Ectodermal cell (in vitro differentiated cells): ENCODE data around the gene YWHAE.
"Not testable (repeated sequence)": the region's sequence is repeated elsewhere in the genome, so short reads cannot be mapped to it uniquely, and the experiment has no call there.

Experiments
- H3K27ac ChIP-seq: 2 replicates; pipeline ENCODE4 v1.7.0; 2013; ENCODE audit warnings: mild to moderate bottlenecking, low read depth, low read length; ENCODE audit not compliant: insufficient read depth, poor library complexity, severe bottlenecking
- H3K27me3 ChIP-seq: 2 replicates; pipeline ENCODE4 v1.7.0; 2013; ENCODE audit warnings: mild to moderate bottlenecking, low read length; ENCODE audit not compliant: insufficient read depth, control insufficient read depth, poor library complexity, severe bottlenecking
- H3K36me3 ChIP-seq: one replicate; pipeline ENCODE4 v1.7.0; 2013; ENCODE audit warnings: low read length; ENCODE audit not compliant: control insufficient read depth, insufficient read depth
- H3K4me1 ChIP-seq: one replicate; pipeline ENCODE4 v1.7.0; 2013; ENCODE audit warnings: low read length; ENCODE audit not compliant: control insufficient read depth, insufficient read depth
- H3K4me3 ChIP-seq: 2 replicates; pipeline ENCODE4 v1.7.0; 2013; ENCODE audit warnings: low read depth, low read length, control low read depth; ENCODE audit not compliant: insufficient read depth
- H3K9me3 ChIP-seq: 2 replicates; pipeline ENCODE4 v1.7.0; 2013; ENCODE audit warnings: mild to moderate bottlenecking, low read length, moderate library complexity; ENCODE audit not compliant: control insufficient read depth
- WGBS, 2 experiments: methylation state at CpG; one replicate each; pipeline ENCODE4 v1.1.7; 2013; ENCODE audit warnings: missing lambda C conversion rate in 2 of 2; 5-methylcytosine and 5-hydroxymethylcytosine counted together

YWHAE gene

DNA sequence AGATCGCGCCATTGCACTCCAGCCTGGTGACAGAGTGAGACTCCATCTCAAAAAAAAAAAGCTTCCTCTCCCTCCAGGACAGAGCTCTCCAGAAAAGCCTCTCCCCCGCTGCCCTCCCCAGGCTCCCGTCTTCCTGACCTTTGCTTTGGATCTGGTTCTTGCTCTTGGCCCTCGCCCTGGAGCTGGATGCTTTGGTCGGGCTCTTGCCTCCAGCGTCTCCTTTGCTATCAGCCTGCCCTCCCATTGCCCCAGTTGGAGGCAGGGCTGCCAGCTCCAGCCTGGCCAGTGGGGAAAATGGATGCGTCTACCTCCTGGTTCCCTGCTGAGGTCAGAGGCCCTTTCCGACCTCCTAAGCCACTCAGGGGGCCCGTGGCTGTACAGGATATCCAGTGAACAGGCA lies 84.6 kb downstream of the YWHAE start:
- Histone ChIP-seq H3K27ac (no peak overlapping the region), H3K27me3 (peaks cover 6% of the 10 kb centered on the region), H3K4me1 (peaks cover 8% of the 10 kb centered on the region), H3K4me3 (no peak overlapping the region), H3K36me3 (no peaks in the 10 kb centered on the region), H3K9me3 (no peaks in the 10 kb centered on the region)
- 81 to 83% methylated on average over 10 of the region's 10 CpGs for WGBS, 2 experiments

DNA sequence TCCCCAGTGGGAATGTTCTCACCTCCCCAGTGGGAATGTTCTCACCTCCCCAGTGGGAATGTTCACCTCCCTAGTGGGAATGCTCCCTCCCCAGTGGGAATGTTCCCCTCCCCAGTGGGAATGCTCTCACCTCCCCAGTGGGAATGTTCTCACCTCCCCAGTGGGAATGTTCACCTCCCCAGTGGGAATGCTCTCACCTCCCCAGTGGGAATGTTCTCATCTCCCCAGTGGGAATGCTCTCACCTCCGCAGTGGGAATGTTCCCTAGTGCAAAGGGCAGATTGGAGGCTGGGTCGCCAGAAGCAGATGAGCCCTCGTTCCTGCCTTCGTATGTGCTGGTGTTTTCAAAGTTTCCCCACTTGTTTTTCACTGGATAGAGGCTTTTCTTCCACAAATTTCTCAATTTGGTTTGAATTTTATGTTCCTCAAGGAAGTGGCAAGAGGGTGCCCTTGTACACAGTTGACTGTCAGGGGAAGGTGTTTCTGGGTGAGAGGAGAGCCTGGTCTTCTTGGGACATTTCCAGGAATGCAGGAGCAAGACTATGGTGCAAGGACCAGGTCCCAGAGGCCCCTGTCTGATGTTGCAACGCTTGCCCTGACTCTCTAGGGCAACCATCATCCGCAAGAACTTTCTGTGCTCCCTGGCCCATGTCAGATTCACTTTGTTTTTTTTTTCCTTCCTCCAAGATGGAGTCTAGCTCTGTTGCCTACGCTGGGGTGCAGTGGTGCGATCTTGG lies 86.6 kb downstream of the YWHAE start:
- Histone ChIP-seq H3K4me1 (peaks cover 8% of the 10 kb centered on the region), H3K9me3 (no peaks in the 10 kb centered on the region), H3K27ac (no peak overlapping the region), H3K27me3 (peaks cover 6% of the 10 kb centered on the region), H3K4me3 (no peak overlapping the region), H3K36me3 (no peaks in the 10 kb centered on the region)
- WGBS, 2 experiments = 91 to 93% methylated on average over 8 of the region's 8 CpGs

DNA sequence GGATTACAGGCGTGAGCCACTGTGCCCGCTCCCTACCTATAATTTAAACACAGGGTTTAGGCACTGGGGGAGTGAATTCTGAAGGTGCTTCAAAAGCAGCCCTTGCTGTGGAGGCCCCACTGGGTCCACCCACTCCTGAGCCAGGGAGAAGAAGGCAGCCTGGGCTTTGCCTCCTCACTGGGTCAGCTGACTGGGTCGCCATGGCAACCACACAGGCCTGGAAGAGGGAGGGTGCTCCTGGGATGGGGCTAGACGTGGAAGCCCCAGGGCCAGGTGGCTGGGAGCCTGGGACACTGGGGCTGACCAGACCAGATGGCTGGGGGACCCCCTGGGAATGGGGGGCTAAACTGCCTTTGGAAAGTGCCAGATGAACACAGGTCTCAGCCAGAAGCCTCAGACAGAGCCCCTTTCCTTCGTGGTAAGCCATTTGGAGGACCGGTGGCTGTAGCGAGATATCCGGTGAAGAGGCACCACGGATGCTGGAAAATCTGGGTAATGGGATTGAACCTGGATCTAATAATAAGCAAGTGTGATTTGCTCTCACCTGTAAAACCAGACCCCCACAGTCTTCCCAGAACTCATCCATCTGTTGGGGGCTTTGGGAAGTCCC lies 87.7 kb downstream of the YWHAE start:
- no peaks in the 10 kb centered on the region for H3K36me3 ChIP-seq
- WGBS, 2 experiments = 62% methylated on average over 9 of the region's 9 CpGs
- no peak overlapping the region for H3K4me3 ChIP-seq
- peaks cover 8% of the 10 kb centered on the region for H3K4me1 ChIP-seq
- peaks cover 12% of the 10 kb centered on the region for H3K27me3 ChIP-seq
- H3K9me3 ChIP-seq = no peaks in the 10 kb centered on the region
- no peak overlapping the region for H3K27ac ChIP-seq

DNA sequence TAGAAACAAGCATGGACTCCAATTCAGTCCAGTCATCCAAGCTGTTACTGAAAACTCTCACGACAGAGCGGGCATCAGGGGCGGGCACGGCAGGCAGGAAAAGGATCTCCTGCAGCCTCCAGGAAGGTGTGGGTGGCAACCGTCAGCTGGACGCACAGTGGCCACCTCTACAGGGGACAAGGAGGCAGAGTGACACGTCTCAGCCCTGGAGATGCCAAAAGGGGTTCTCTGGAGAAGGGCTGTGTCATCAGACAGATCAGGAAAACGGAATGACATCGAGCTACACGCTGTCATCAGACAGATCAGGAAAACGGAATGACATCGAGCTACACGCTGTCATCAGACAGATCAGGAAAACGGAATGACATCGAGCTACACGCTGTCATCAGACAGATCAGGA lies 92.2 kb downstream of the YWHAE start:
- H3K4me3 ChIP-seq, H3K9me3 ChIP-seq, H3K27ac ChIP-seq, H3K4me1 ChIP-seq, H3K36me3 ChIP-seq: not testable (repeated sequence)
- WGBS, 2 experiments = 72 to 81% methylated on average over 9 to 10 of the region's 16 CpGs
- peaks cover 12% of the 10 kb centered on the region for H3K27me3 ChIP-seq

DNA sequence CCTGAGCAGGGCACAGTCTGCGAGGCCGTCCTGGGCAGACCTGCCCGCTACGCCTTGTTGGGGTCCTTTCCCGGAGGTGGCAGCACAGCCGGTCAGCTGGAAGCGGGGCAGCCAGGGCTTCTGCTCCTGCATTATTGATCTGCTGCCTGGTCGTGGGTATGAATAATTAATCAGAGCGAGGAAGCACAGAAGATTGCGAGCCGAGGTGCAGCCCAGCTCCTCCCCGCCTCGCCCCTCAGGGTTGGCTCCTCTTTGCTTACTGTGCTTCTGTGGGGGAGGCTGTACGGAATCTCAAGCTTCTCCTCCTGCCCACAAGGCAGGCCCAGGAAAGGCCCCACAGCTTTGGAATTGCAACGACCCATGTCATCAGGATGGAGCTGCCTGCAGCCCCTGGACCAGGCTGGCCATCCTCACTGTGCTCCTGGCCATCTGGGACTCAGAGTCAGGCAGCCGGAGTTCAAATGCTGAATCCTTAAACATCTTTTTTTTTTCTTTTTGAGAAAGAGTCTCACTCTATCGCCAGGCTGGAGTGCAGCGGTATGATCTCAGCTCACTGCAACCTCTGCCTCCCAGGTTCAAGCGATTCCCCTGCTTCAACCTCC lies 95.0 kb downstream of the YWHAE start:
- WGBS, 2 experiments = 86% methylated on average over 19 of the region's 19 CpGs
- Histone ChIP-seq H3K27ac (no peak overlapping the region), H3K9me3 (no peaks in the 10 kb centered on the region), H3K4me1 (no peaks in the 10 kb centered on the region), H3K4me3 (no peak overlapping the region), H3K27me3 (peaks cover 5% of the 10 kb centered on the region), H3K36me3 (no peaks in the 10 kb centered on the region)

DNA sequence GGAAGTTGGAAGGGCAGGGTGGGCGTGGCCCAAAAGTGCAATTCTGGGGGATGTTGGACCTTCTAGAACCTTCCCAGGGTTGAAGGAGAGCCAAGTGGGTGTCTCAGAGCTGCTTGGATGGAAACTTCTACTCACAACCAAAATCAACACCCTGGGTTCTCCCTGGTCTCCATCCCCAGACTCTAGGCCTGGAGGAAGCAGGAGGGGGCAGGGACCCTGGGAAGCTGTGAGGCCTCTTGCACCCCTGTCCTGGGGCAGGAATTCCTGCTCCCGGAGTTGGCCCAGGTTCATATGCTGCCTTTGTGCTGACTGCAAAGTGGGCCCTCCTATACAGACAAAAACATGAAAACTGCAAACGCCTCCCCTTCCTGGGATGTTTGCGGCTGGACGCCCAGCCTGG lies 95.5 kb downstream of the YWHAE start:
- 89 to 94% methylated on average over 5 of the region's 5 CpGs for WGBS, 2 experiments
- Histone ChIP-seq H3K9me3 (no peaks in the 10 kb centered on the region), H3K36me3 (no peaks in the 10 kb centered on the region), H3K27me3 (peaks cover 5% of the 10 kb centered on the region), H3K27ac (no peak overlapping the region), H3K4me3 (no peak overlapping the region), H3K4me1 (no peaks in the 10 kb centered on the region)

DNA sequence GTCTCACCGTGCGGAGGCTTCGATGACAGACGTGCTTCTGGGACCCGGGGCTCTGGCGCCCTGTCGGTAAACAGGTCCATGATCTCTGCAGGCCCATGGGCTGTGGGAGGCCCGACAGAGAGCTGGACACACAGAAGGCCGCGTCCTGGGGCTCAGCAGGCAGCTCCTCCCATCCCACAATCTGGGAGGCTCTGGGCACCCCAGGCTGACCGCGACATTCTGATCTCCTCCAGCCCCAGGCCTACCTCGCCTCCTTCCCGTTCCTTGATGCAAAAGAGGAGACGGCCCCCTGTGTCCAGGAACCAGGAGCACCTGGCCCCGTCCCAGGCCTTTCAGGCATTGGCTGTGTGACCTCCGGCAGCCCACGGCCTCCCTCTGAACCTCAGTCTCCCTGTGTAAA lies 97.3 kb downstream of the YWHAE start:
- Histone ChIP-seq H3K9me3 (no peaks in the 10 kb centered on the region), H3K4me3 (no peak overlapping the region), H3K4me1 (peaks cover 15% of the 10 kb centered on the region), H3K36me3 (no peaks in the 10 kb centered on the region), H3K27me3 (peaks cover 4% of the 10 kb centered on the region), H3K27ac (no peak overlapping the region)
- 84 to 86% methylated on average over 18 of the region's 18 CpGs for WGBS, 2 experiments

DNA sequence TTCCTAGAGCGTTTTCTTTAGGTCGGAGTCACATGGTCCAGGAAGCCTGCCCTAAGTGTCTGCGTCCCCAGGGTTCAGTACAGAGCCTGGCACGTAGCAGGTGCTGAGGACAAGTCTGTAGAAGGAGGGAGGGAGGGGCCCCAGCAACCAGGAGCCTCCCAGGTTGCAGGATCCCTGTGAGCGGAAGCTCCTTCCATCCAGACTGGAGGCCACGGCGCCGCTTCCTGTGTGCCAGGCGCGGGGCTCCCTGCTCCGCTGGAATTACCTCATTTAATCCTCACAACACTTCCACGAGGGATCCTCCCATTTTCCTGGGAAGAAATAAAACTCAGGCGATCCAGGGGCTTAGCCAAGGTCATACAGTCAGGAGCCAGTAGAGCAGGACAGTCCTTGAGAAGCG lies 98.5 kb downstream of the YWHAE start:
- whole genome bisulfite sequencing, 2 experiments = 85 to 88% methylated on average over 14 of the region's 14 CpGs
- no peaks in the 10 kb centered on the region for H3K36me3 ChIP-seq
- H3K27me3 ChIP-seq = no peaks in the 10 kb centered on the region
- H3K9me3 ChIP-seq = no peaks in the 10 kb centered on the region
- H3K4me3 ChIP-seq = no peak overlapping the region
- no peak overlapping the region for H3K27ac ChIP-seq
- H3K4me1 ChIP-seq = peaks cover 15% of the 10 kb centered on the region

DNA sequence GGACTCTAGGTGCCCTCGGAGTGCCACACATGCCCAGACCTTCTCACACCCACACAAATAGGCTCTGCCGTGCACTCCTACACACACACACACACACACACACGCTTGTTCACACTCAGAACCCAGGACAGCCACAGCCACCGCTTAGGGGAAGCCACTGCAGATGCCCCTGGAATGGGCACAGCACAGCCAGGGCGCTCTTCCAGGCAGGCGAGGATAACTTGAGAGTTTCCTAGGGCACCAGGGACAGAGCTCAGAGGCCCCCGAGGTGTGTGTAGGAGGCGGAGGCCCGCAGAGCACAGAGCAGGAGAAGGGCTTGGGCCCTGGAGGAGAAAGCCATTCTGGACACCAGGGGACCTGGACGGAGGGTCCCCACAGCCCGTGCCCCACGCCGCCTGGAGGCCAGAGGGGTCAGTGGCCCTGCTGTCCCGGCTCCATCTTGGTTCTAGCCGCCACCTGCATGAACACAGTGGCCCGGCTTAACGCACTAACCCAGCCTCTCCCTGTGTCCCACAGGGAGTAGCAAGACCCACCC lies 99.6 kb downstream of the YWHAE start:
- H3K4me1 ChIP-seq = peaks cover 15% of the 10 kb centered on the region
- no peaks in the 10 kb centered on the region for H3K27me3 ChIP-seq
- no peak overlapping the region for H3K27ac ChIP-seq
- H3K4me3 ChIP-seq = no peak overlapping the region
- no peaks in the 10 kb centered on the region for H3K36me3 ChIP-seq
- 87 to 90% methylated on average over 17 of the region's 17 CpGs for WGBS, 2 experiments
- H3K9me3 ChIP-seq = no peaks in the 10 kb centered on the region

DNA sequence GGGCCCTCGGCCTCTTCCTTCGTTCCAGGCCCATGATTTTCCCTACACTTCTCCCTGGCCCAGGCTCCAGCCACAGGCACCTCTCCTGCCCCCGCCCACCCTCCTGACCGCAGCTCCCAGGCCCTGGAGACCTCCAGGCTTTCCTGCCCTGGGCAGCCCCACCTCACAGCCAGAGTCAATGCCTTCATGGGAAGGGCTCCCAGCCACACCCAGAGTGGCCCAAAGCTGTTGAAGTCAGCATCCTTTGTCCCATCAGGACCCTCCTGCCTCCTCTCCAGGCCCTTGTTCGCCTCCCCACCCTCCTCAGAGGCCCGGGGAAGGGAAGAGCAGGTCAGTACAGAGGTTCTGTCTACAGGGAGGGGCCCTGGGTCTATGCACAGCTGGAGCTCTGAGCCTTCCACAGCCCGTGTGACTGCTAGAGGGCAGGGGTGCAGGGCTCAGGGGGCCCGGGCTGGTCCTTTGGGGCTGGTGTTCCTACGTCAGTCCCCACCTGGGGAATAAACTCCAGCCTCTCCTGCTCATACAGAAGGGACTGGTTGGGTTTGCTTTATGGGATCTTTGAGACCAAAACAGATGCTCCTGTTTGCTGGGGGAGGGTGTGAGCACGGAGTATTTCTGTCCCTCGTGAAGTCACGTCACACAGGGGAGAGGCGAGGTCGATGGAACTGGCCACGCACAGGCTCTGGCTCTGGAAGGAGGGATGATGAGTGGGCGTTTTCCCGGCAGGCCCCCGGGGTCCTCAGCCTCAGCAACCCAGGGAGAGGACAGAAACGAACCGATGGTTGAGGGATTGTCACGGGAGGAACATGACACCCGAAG lies 100.3 kb downstream of the YWHAE start:
- Histone ChIP-seq H3K27me3 (no peaks in the 10 kb centered on the region), H3K36me3 (no peaks in the 10 kb centered on the region), H3K27ac (no peak overlapping the region), H3K9me3 (no peaks in the 10 kb centered on the region), H3K4me1 (peaks cover 15% of the 10 kb centered on the region), H3K4me3 (no peak overlapping the region)
- 84 to 89% methylated on average over 22 of the region's 22 CpGs for WGBS, 2 experiments
